GM18517 (cell line): ENCODE results near the gene VWA8.

Experiments used
- ATAC-seq: cut with Tn5 transposase; IDR thresholded peaks from one replicate; pipeline ENCODE4 v1.9.1; 2021; ENCODE audit warnings: mild to moderate bottlenecking, moderate library complexity; ENCODE audit not compliant: unreplicated experiment

VWA8 gene

GRCh38 chr13:41960637-41961465 lies at the start of gene VWA8:
Gene VWA8, minus strand, starts transcription at chr13:41961109. Its CDS starts 94 bp downstream, at chr13:41961015.
- peak; percentile 87 for ATAC-seq

- no peak for ATAC-seq
Observed at GRCh38 chr13:42009057-42009456, 48.1 kb upstream of the VWA8 start.

- no peak for ATAC-seq
Observed at GRCh38 chr13:42007844-42008243, 46.9 kb upstream of the VWA8 start.

GRCh38 chr13:42002066-42002465 lies 41.2 kb upstream of the VWA8 start:
- no peak for ATAC-seq

GRCh38 chr13:42001580-42001979 lies 40.7 kb upstream of the VWA8 start:
- no peak for ATAC-seq

- no peak for ATAC-seq
Observed at GRCh38 chr13:42000846-42001245, 39.9 kb upstream of the VWA8 start.

GRCh38 chr13:41997396-41997795 lies 36.5 kb upstream of the VWA8 start:
- no peak for ATAC-seq

- ATAC-seq: no peak
Observed at GRCh38 chr13:41995946-41996345, 35.0 kb upstream of the VWA8 start.

GRCh38 chr13:41995336-41995735 lies 34.4 kb upstream of the VWA8 start:
- ATAC-seq: no peak

GRCh38 chr13:41994696-41995095 lies 33.8 kb upstream of the VWA8 start:
- ATAC-seq: no peak

GRCh38 chr13:41991936-41992335 lies 31.0 kb upstream of the VWA8 start:
- ATAC-seq: no peak

GRCh38 chr13:41988244-41988643 lies 27.3 kb upstream of the VWA8 start:
- no peak for ATAC-seq

GRCh38 chr13:41985788-41986508 lies 25.0 kb upstream of the VWA8 start:
- no peak for ATAC-seq

GRCh38 chr13:41981951-41982715 lies 21.2 kb upstream of the VWA8 start:
- no peak for ATAC-seq

- ATAC-seq: no peak
Observed at GRCh38 chr13:41978007-41978406, 17.1 kb upstream of the VWA8 start.

GRCh38 chr13:41976476-41976875 lies 15.6 kb upstream of the VWA8 start:
- ATAC-seq: no peak

- no peak for ATAC-seq
Observed at GRCh38 chr13:41974262-41974900, 13.5 kb upstream of the VWA8 start.

GRCh38 chr13:41973247-41973741 lies 12.4 kb upstream of the VWA8 start:
- no peak for ATAC-seq

- ATAC-seq: no peak
Observed at GRCh38 chr13:41971848-41972247, 10.9 kb upstream of the VWA8 start.

GRCh38 chr13:41970918-41971317 lies 10.0 kb upstream of the VWA8 start:
- no peak for ATAC-seq

GRCh38 chr13:41970022-41970421 lies 9.1 kb upstream of the VWA8 start:
- no peak for ATAC-seq
